H1 (cell line): ENCODE data around the gene E2F2. TPM values are rescaled to one million over a fixed set of nuclear protein-coding genes. Genes with fewer than 3 reads are reported as not detected.

Source experiments
- BCL11A ChIP-seq, 2 experiments: IDR thresholded peaks; one replicate each; pipeline ENCODE4 v1.6.1; 2011; ENCODE audit warnings: low read depth in 2 of 2, low read length in 2 of 2, mild to moderate bottlenecking in 2 of 2
- BRCA1 ChIP-seq: IDR thresholded peaks from 2 replicates; pipeline ENCODE4 v1.6.1; 2012; ENCODE audit warnings: low read depth, low read length, improper control_type of control experiment
- HDAC6 ChIP-seq: IDR thresholded peaks from one replicate; pipeline ENCODE4 v1.7.1; 2012; ENCODE audit warnings: low read depth, mild to moderate bottlenecking, inconsistent platforms, low read length, moderate library complexity
- NRF1 ChIP-seq: IDR thresholded peaks from 2 replicates; pipeline ENCODE4 v1.6.1; 2011; ENCODE audit warnings: mild to moderate bottlenecking, low read depth, low read length, improper control_type of control experiment
- RFX5 ChIP-seq: IDR thresholded peaks from 2 replicates; pipeline ENCODE4 v1.6.1; 2011; ENCODE audit warnings: low read depth, low read length, improper control_type of control experiment, borderline replicate concordance
- TAF7 ChIP-seq: optimal IDR thresholded peaks from 2 replicates; pipeline ENCODE3; 2011; ENCODE audit warnings: low read depth, mild to moderate bottlenecking, inconsistent platforms, low read length, moderate library complexity, borderline replicate concordance
- polyA plus RNA-seq, 7 experiments: library from polyadenylated mRNA; depleted of rRNA in 3 of 7; stranded (reverse) in 5 of 7; unstranded in 2 of 7; fragments of >200 nt in 5 of 7; fragments of 200-250 nt in 2 of 7; gene quantifications; 1 replicate in 5 of 7; 2 replicates in 1 of 7; 4 replicates in 1 of 7; pipeline versions ENCODE4 v1.2.1 to v1.2.3, GENCODE V29; 2011 to 2013; ENCODE audit warnings: missing spikeins in 2 of 7, mixed read lengths in 2 of 7
- total RNA-seq: library from RNA; stranded (reverse); fragmentation: NEBNext Ultra II Directional; extraction: Animal tissue kit (Norgen Biotek cat#: 25700); gene quantifications from 2 replicates; pipeline ENCODE4 v1.2.1, GENCODE V29; 2021
- TF ChIP-seq, protein P1 (sequence below): IDR thresholded peaks from 2 replicates; pipeline ENCODE4 v1.6.1; 2012; ENCODE audit warnings: inconsistent platforms

Gene E2F2
- total and polyA plus RNA-seq, 2 of the 8 experiments (the other 6 are each of a cell fraction or from before 2014, with no cell fraction given) = 1.8 to 7.0 TPM

DNA sequence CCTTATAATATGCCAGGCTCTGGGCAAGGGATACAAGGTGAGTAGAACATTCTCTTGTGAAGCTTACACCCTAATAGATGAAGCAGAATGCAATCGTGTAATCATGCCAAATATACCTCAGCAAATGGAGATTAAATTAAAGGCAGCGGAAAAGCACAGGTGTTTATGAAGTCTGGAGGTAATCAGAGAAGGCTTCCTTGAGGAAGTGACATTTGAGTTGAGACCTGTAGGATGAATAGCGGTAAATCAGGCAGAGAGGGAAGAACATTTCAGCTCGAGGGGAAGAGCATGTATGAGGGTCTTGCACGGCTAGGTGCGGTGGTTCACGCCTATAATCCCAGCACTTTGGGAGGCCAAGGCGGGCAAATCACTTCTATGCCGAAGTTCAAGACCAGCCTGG, 13.5 kb downstream of the E2F2 start (continued):
- no peak for TF ChIP-seq TAF7
- TF ChIP-seq, protein P1, sequence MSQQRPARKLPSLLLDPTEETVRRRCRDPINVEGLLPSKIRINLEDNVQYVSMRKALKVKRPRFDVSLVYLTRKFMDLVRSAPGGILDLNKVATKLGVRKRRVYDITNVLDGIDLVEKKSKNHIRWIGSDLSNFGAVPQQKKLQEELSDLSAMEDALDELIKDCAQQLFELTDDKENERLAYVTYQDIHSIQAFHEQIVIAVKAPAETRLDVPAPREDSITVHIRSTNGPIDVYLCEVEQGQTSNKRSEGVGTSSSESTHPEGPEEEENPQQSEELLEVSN = no peak
- TF ChIP-seq BCL11A (IDR thresholded peaks at IDR 0.05; ENCODE audit: low read depth in 2 of 2, low read length in 2 of 2) = no peak
- no peak for TF ChIP-seq RFX5
- no peak for TF ChIP-seq NRF1
- TF ChIP-seq BRCA1 = no peak
- TF ChIP-seq HDAC6 = no peak
